HG03521 (cell line): ENCODE results near the gene HCRTR1.

ENCODE experiments used
- ATAC-seq: cut with Tn5 transposase; IDR thresholded peaks from one replicate; pipeline ENCODE4 v1.9.1; 2021; ENCODE audit warnings: mild to moderate bottlenecking, moderate library complexity; ENCODE audit not compliant: unreplicated experiment

The HCRTR1 gene

GRCh38 chr1:31648641-31649357 is 31.3 kb downstream of the HCRTR1 start:
- ATAC-seq: no peak

- no peak for ATAC-seq
These were observed 32.9 kb downstream of the HCRTR1 start for GRCh38 chr1:31650161-31651088.

- ATAC-seq: no peak
These were observed 33.6 kb downstream of the HCRTR1 start for GRCh38 chr1:31651089-31651420.

GRCh38 chr1:31651766-31652165 is 34.3 kb downstream of the HCRTR1 start:
- no peak for ATAC-seq

- no peak for ATAC-seq
These were observed 35.5 kb downstream of the HCRTR1 start for GRCh38 chr1:31652891-31653499.

- ATAC-seq: no peak
These were observed 36.4 kb downstream of the HCRTR1 start for GRCh38 chr1:31653717-31654473.

- no peak for ATAC-seq
These were observed 36.9 kb downstream of the HCRTR1 start for GRCh38 chr1:31654474-31654776.

GRCh38 chr1:31655104-31655503 is 37.6 kb downstream of the HCRTR1 start:
- no peak for ATAC-seq

- ATAC-seq: no peak
These were observed 38.3 kb downstream of the HCRTR1 start for GRCh38 chr1:31655756-31656155.

- no peak for ATAC-seq
These were observed 39.7 kb downstream of the HCRTR1 start for GRCh38 chr1:31657020-31657804.

- no peak for ATAC-seq
These were observed 40.6 kb downstream of the HCRTR1 start for GRCh38 chr1:31657972-31658510.

- ATAC-seq: no peak
These were observed 41.2 kb downstream of the HCRTR1 start for GRCh38 chr1:31658721-31659120.

GRCh38 chr1:31659889-31660288 is 42.4 kb downstream of the HCRTR1 start:
- ATAC-seq: no peak

GRCh38 chr1:31660871-31661455 is 43.5 kb downstream of the HCRTR1 start:
- ATAC-seq: no peak

- no peak for ATAC-seq
These were observed 44.4 kb downstream of the HCRTR1 start for GRCh38 chr1:31661856-31662255.

GRCh38 chr1:31662463-31662862 is 45.0 kb downstream of the HCRTR1 start:
- no peak for ATAC-seq

- no peak for ATAC-seq
These were observed 46.3 kb downstream of the HCRTR1 start for GRCh38 chr1:31663622-31664452.

- ATAC-seq: no peak
These were observed 47.0 kb downstream of the HCRTR1 start for GRCh38 chr1:31664528-31664927.
